Gastroesophageal sphincter (tissue), 3 donors: Measurements from ENCODE around the gene DENND2C.

Experiments
- CTCF ChIP-seq, 4 experiments: fragments of 200-600 bp in 2 of 4; fragments of 450-650 bp in 2 of 4; sonication (generic) in 1 of 4; IDR thresholded peaks; one replicate each; pipeline ENCODE4 v1.5.1; 2017 to 2019; ENCODE audit warnings: antibody characterized with exemption in 4 of 4, mild to moderate bottlenecking in 2 of 4, moderate library complexity in 2 of 4
- POLR2A ChIP-seq, 2 donors: fragments of 450-650 bp; IDR thresholded peaks; one replicate each; pipeline ENCODE4 v1.6.1; 2017; ENCODE audit warnings: antibody characterized with exemption in 2 of 2, mild to moderate bottlenecking in 2 of 2, moderate library complexity in 1 of 2

DNA sequence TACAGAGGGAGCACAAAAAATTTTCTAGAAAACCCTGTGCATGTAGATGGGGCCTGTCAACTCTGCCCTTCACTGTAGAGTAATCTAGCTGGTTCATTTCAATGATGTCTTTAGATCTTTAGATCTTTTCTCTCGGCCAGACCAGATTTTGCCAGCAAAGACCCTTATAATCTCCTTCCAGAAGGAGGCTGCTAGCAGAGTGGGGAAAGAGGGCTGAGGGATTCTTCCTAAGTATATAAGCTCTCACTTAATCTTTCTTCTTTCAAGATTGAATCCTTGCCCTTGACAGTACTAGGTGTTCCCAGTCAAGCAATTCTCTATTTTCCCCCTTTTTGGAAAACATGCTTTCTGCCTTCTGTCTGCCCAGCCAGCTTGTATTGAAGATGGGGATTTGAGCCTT lies 122.8 kb downstream of the DENND2C start:
- TF ChIP-seq POLR2A (IDR thresholded peaks at IDR 0.05): no peak
- TF ChIP-seq CTCF (IDR thresholded peaks at IDR 0.05): no peak
